Amygdala (tissue), 56 donors: ENCODE results near the gene SOS2.
"Not testable (repeated sequence)": the region's sequence is repeated elsewhere in the genome, so short reads cannot be mapped to it uniquely, and the experiment has no call there.

Experiments
- DNase-seq, 56 donors: peaks; one replicate each; lab custom pipeline; 2025; lab: John Stamatoyannopoulos, UW

The SOS2 gene

DNA sequence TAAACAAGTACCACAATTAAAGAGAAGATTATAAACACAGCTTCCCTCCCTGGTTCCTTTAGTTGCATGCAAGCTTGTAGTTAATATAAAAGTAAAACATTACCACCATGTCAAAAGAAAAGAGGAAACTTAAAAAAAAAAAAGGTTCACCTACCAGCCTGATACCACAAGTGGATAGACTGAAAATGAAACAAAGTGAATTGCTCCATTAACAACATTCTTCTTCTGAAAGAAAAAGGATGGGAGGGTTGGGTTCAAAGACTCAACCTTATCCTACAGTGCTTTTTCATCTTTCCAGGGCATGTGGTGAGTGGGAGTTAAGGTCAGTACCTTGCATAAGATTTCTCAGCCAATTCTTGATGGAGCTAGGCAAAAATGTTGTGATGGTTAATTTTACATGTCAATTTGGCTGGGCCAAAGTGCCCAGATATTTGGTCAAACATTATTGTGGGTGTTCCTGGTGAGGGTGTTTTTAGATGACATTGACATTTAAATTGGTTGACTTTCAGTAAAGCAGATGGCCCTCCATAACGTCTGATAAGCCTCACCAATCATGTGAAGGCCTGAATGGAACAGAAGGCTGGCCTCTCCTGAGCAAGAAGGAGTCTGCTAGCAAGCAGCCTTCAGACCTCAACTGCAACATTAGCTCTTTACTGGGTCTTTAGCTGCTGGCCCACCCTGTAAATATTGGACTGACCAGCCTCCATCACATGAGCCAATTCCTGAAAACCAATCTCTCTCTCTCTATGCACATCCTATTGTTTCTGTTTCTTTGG lies 143.8 kb downstream of the SOS2 start:
- DNase-seq, result no peak

DNA sequence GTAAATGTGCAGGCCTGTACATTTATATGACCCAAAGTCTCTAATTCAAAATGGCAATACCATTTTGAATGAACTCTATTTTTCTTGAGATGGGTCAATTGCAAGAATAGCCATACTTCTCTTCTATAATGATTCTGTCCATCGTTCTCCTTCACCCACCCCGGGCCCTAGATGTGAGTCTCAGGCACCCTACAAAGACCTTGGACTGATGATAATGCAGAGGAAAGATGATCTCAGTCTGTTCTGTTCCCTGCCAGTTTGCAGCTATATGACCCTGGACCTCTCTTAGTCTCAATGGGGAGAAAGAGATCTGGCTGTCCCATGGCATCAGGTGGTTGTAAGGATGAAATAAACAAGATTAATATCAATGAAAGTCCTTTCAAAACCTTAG lies 145.1 kb downstream of the SOS2 start:
- no peak for DNase-seq

DNA sequence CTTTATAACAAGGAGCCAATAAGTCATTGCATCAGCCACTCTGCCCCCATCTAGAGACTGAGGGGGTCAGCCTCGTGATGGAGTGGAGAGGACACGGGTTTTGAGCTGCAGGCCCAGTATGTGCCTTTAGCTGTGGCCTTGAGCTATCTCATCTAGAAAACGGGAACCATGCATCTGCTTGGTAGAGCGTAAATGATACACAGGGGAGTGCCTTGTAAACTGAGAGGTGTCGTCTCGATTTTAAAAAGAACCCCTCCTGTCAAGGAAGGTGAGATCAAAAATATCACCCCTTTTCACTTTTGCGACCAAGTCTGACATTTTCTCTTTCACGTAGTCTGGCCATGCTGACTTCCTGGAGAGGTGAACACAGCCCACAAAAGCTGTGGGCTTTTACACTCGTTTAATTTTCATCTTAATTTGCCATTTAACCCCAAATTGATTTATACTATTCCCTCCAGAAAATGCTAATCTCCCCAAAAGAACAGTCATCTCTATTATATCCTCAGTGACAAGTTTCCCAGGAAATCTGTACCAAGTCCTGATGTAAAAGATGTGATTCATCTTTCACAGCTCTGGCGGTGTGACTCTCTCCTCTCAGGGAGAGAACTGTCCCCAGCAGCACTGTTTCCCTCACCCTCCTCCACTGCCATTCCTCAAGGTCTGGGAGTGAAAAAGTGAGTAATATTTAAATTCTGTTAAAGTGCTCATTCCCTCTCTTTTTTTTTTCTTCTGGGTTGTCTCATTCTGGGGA lies 145.6 kb downstream of the SOS2 start:
- DNase-seq, result peak in 8 of 56 donors; percentile 6 to 57 (median 10)

DNA sequence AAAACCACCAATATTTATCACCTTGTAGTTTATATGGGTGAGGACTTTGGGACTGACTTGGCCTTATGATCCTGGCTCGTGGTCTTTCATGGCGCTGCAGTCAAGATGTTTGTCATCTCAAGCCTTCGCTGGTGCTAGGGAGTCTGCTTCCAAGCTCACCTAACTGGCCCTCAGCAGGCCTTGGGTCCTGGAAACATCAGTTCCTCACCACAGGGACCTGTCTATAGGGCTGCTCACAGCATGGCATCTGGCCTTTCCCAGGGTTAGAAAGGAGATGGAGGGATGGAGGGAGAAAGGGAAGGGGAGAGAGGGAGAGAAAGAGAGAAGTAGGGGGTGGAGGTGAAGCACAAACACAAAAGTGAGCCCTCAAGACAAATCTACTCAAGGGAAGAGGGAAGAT lies 146.7 kb downstream of the SOS2 start:
- no peak for DNase-seq

DNA sequence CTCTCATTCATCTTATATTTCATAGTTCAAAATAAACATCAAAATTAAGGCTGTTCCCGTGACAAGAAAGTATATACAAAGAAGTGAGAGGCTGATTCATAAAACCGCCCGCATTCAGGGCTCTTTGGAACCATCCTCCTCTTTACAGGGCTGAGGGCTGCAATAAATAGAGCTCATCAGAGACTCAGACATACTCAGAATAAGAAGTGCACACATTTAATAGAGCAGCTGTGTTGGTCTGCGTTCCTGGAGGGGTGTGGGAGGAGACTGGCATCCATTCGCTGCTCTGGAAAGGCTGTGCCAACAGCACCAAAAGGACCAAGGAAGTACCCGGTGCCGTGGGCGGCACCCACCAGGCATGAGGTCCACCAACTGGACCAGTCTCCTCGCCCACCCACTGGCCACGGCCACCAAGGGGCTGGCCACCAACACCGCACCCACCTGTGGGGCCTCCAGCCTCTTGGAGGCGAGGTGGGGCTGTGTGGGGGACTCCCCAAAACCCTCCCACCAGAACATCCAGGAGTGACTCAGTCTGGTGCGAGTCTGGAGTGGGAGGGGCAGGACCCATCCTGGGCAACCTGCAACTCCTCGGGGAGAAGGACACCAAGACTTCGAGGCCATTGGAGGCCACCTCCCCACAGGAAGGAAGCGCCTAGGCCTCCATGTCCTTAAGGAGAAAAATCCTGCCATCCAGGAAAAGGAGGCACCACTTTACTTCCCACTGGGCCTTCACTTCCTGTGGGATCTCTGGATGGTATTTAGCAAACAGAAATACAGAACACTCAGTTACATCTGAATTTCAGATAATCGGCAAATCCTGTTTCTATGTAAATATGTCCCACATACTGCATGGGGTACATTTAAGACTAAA lies 147.7 kb downstream of the SOS2 start:
- peak in 10 of 56 donors; percentile 4 to 40 (median 20) for DNase-seq

DNA sequence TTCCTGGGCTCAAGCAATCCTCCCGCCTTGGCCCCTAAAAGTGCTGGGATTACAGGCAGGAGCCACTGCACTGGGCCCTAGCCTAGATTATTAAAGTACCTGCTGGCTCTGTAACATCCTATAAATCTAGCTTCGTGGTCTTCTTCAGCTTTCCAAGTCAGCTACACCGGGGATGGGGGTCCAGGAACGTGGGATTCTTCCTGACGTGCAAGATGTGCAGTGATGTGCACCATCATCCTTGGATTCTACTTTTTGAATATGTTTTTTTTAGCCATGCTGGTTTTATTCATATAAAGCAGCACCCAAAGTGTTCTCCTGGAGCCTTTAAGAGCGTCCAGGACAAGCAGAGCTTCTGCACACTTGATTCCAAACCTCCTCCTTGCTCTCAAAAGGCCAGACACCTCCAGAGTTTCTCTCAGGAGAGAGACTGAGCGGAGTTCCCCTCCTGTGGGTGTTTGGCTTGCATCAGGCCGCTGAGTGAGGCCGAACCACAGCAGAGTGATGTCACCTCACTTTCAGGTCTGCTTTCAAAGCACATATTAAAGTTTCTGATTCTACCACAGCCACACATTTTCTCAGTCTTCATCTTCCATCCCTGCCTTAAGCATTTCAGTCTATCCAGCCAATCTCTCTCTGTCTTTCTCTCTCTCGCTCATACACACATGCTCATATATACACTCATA lies 148.5 kb downstream of the SOS2 start:
- no peak for DNase-seq

DNA sequence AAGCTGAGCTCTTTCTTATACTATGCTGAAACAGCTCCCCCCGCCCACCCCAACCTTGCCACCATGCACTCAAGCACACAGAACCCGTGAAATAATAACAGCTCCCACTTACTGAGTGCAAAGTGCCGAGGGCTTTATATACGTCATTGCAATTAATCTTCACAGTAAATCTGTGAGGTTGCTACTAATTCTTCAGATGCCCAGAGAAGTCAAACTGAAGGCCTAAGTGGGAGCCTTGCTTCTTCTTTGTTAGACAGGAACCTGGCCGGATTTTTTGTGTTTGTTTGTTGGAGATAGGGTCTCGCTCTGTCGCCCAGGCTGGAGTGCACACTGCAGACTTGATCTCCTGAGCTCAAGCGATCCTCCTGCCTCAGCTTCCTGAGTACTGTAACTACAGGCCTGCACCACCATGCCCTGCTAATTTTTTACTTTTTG lies 149.1 kb downstream of the SOS2 start:
- no peak for DNase-seq

DNA sequence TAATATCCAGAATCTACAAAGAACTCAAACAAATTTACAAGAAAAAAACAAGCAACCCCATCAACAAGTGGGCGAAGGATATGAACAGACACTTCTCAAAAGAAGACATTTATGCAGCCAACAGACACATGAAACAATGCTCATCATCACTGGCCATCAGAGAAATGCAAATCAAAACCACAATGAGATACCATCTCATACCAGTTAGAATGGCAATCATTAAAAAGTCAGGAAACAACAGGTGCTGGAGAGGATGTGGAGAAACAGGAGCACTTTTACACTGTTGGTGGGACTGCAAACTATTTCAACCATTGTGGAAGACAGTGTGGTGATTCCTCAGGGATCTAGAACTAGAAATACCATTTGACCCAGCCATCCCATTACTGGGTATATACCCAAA lies 152.3 kb downstream of the SOS2 start:
- DNase-seq, result not testable (repeated sequence)

DNA sequence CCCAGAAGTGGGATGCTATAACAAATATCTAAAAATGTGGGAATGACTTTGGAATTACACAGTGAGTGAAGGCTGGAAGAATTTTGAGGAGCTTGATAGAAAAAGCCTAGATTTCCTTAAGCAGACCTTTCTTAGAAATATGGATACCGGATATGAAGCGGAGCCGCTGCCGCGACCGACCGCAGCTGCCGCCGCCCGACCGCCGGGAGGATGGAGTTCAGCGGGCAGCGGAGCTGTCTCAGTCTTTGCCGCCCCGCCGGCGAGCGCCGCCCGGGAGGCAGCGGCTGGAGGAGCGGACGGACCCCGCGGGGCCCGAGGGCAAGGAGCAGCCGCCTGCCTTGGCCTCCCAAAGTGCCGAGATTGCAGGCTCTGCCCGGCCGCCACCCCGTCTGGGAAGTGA lies 157.7 kb downstream of the SOS2 start:
- not testable (repeated sequence) for DNase-seq

DNA sequence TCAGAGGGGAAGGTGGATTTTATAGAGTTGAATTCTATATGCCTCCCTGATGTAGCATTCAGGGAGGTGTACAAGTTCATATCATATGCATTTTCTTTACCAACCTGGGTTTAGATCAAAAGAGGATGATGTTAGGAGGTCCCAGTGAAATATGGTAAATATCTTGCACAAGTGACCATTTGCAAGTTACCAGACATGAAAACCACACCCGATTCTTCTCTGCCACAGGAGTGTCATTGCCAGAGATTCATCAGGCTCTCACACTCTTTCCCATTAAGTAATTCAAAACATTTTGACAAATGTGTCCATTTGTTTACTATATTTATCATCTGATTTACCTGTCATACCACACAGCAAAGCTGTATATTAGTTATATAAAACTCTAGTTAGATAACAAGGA lies 159.0 kb downstream of the SOS2 start:
- DNase-seq, result no peak

DNA sequence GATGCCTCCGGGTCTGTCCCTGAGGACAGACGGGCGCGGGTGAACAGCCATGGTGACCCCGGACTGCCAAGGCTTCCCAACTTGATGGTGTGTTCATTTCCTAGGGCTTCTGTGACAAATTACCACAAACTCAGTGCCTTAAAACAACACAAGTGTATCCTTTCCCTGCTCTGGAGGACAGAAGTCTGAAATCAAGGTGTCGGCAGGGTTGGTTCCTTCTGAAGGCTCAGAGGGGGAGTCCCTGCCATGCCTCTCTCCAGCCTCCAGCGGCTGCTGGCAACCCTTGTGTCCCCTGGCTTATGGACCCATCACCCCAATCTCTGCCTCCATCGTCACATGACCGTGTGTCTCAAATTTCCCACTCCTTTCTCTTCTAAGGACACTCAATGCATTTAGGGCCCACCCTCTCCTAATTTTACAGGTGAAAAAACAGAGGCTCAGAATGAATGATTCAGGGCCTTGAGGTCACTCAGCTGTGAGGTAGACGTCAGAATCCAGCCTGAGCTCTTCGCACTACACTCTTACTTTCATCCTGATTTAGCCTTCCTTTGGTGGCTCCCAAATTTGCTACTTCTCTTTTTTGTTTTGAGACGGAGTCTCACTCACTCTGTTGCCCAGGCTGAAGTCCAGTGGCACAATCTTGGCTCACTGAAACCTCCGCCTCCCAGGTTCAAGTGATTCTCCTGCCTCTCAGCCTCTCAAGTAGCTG lies 160.4 kb downstream of the SOS2 start:
- DNase-seq, result no peak

DNA sequence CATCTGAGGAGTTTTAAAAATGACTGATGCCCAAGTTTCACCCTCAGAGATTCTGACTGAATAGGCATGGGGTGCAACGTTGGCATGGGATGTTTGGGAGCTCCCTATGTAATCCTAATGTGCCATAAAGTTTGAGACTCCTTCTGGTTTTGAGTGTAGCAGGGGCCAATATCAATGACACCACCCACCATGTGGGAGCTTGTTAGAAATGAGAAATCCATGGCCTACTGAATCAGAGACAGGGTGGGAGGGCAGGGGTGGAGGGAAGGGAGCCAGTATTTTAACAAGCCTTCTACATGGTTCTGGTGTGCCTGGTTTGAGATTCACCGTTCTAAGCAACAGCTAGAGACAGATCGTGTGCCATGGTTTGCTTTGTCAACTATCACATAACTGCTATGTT lies 161.1 kb downstream of the SOS2 start:
- no peak for DNase-seq

DNA sequence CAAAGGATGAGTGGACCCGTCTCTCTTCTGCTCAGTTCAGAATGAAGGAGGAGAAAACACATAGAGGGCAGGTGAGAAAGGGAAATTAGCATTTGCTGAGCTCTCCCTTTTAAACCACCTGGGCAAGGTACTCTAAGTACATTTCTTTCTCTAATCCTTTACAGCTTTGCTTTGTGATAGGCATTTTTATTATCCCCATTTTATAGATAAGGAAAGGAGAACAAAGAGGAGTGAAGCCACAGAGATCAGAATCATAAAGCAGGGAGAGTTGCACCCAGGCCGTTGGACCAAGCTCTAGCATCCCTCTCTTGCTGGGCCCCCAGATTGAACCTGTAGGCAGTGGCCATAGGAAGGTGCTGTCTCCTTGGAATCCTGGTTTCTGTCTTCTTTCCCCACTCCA lies 162.1 kb downstream of the SOS2 start:
- no peak for DNase-seq

DNA sequence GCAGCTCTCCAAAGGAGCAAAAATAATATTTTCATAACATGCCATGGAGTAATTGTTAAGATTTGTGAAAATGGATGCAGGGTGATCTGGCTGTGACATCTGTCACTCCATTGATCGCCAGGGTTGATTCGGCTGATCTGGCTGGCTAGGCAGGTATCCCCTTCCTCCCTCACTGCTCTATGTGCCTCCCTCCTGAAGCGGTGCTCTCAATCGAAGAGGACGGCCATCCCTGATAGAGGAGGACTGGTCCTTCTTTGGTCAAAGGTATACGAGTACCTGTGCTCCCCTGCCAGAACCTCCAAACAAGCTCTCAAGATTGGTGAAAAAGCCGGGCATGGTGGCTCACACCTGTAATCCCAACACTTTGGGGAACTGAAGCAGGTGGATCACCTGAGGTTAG lies 162.9 kb downstream of the SOS2 start:
- DNase-seq, result no peak

DNA sequence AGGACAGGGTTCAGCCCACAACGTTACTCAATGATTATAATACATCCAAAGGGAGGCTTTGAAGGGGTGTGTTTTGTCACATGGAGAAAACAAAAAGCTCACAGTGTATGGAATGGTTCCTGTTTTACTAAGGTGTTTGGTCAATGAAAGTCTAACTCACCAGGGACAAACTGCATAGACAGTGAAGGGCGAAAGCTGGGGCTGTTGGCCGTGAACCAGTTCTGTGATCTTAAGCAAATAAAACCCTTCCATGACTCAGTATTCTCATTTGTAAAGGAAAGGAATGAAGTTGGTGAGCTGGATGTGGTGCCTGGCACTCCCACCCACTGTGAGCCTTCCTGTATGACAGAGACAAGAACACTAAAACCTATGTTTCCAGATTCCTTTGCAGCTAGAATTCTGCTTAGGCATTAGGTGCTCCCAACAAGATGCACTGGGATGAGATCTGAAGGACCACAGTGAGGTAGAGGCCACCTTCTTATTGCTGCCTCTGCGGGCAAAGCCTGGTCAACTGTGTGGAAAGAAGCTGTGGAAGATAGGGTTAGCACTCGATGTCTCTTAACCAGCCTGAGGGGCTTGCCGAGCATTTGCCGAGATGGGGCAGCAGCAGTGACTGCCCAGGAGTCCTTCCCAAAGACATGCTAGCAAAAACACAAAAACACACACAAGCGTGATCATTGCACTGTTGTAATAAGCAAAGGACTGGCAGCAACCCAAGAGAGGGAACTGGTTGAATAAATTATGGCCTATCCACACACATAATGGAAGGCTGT lies 163.5 kb downstream of the SOS2 start:
- no peak for DNase-seq
